Stimulated activated CD8-positive, alpha-beta memory T cell treated with anti-CD3 and anti-CD28 coated beads, Interleukin-12 subunit alpha, Interleukin-12 subunit beta, amount 100 ng/mL, for 24 hours (primary cell): ENCODE measurements around the gene BATF2.
"Not testable (repeated sequence)": the region's sequence is repeated elsewhere in the genome, so short reads cannot be mapped to it uniquely, and the experiment has no call there.

Experiments
- DNase-seq: peaks from one replicate; pipeline ENCODE4 v3.0.0-alpha.2; 2020; ENCODE audit errors: extremely low read depth

BATF2 gene

GRCh38 chr11:65013888-65014725, 17.3 kb upstream of the BATF2 start, which contains the start of gene ARL2:
TSS of gene ARL2 (plus strand) at chr11:65014160. CDS start at chr11:65014208, 48 bp downstream.
- peak; percentile 69 for DNase-seq

- DNase-seq = peak; percentile 83
Observed at GRCh38 chr11:65013130-65013887, 16.5 kb upstream of the BATF2 start.

- no peak for DNase-seq
Observed at GRCh38 chr11:65008873-65009272, 12.1 kb upstream of the BATF2 start.

GRCh38 chr11:65008016-65008415, 11.2 kb upstream of the BATF2 start:
- no peak for DNase-seq

- DNase-seq = not testable (repeated sequence)
Observed at GRCh38 chr11:65003968-65004367, 7.2 kb upstream of the BATF2 start.

- no peak for DNase-seq
Observed at GRCh38 chr11:65003282-65003681, 6.5 kb upstream of the BATF2 start.

- no peak for DNase-seq
Observed at GRCh38 chr11:65002706-65003105, 5.9 kb upstream of the BATF2 start.

GRCh38 chr11:64999478-64999877, 2.7 kb upstream of the BATF2 start:
- DNase-seq = no peak

- DNase-seq = no peak
Observed at GRCh38 chr11:64998690-64999431, 2.1 kb upstream of the BATF2 start.

- no peak for DNase-seq
Observed at GRCh38 chr11:64998141-64998540, 1.4 kb upstream of the BATF2 start.

GRCh38 chr11:64996327-64996709, 453 bp downstream of the BATF2 start:
- DNase-seq = no peak

GRCh38 chr11:64994318-64994717, 2.5 kb downstream of the BATF2 start:
- no peak for DNase-seq

- DNase-seq = no peak
Observed at GRCh38 chr11:64990222-64990923, 6.4 kb downstream of the BATF2 start.

- DNase-seq = no peak
Observed at GRCh38 chr11:64989416-64989815, 7.4 kb downstream of the BATF2 start.

GRCh38 chr11:64987998-64988854, 8.5 kb downstream of the BATF2 start:
- no peak for DNase-seq

GRCh38 chr11:64983339-64983738, 13.4 kb downstream of the BATF2 start:
- DNase-seq = not testable (repeated sequence)

GRCh38 chr11:64976651-64977050, 20.1 kb downstream of the BATF2 start:
- DNase-seq = no peak

GRCh38 chr11:64974124-64974523, 22.6 kb downstream of the BATF2 start:
- no peak for DNase-seq

- peak; percentile 70 for DNase-seq
Observed at GRCh38 chr11:64971421-64972233, 25.1 kb downstream of the BATF2 start, which contains the start of gene MAJIN. TSS of gene MAJIN (minus strand) at chr11:64972108. CDS start at chr11:64959405, 12,703 bp downstream.

- DNase-seq = no peak
Observed at GRCh38 chr11:64970731-64971151, 26.0 kb downstream of the BATF2 start.
